K562 (cell line): ENCODE data around the gene PPP1R14C. TPM values are rescaled to one million over a fixed set of nuclear protein-coding genes. Genes with fewer than 3 reads are reported as not detected.

ENCODE experiments used
- ARHGAP35 ChIP-seq: fragments of 450-650 bp; IDR thresholded peaks from 2 replicates; pipeline ENCODE4 v1.6.1; 2018; ENCODE audit not compliant: partially characterized antibody
- CTCF ChIP-seq, 3 experiments: IDR thresholded peaks in 2 of 3; conservative IDR thresholded peaks in 1 of 3; 2 replicates each; pipeline ENCODE4 v1.5.1; 2011 to 2012; ENCODE audit warnings: low read length in 3 of 3, mild to moderate bottlenecking in 3 of 3, control low read depth in 2 of 3, improper control_type of control experiment in 1 of 3, inconsistent platforms in 1 of 3, low read depth in 1 of 3, mixed read lengths in 1 of 3, moderate library complexity in 1 of 3; ENCODE audit not compliant: insufficient read depth in 2 of 3
- GMEB1 ChIP-seq: fragments of 250-450 bp; sonication (Bioruptor Pico); IDR thresholded peaks from 2 replicates; pipeline ENCODE4 v1.4.0; 2020; ENCODE audit warnings: mild to moderate bottlenecking
- GTF2A2 ChIP-seq: IDR thresholded peaks from 2 replicates; pipeline ENCODE4 v1.6.1; 2016; ENCODE audit warnings: mild to moderate bottlenecking, missing genetic modification characterization, missing compliant biosample characterization
- SNAPC5 ChIP-seq: fragments of 250-450 bp; sonication (Bioruptor Pico); IDR thresholded peaks from 2 replicates; pipeline ENCODE4 v1.8.0; 2021; ENCODE audit warnings: moderate library complexity, mild to moderate bottlenecking, inconsistent platforms
- TEAD2 ChIP-seq: fragments of 450-650 bp; IDR thresholded peaks from 2 replicates; pipeline ENCODE4 v1.6.1; 2016; ENCODE audit warnings: missing genetic modification characterization, control low read depth, missing compliant biosample characterization
- U2AF2 ChIP-seq: fragments of 200-400 bp; formaldehyde crosslinking; optimal IDR thresholded peaks from 2 replicates; pipeline ENCODE3; 2017; ENCODE audit warnings: low read depth, mild to moderate bottlenecking, low read length
- ZNF311 ChIP-seq: fragments of 250-450 bp; sonication (Bioruptor Pico); IDR thresholded peaks from 2 replicates; pipeline ENCODE4 v1.4.0; 2020; ENCODE audit warnings: mild to moderate bottlenecking, moderate library complexity
- ZNF316 ChIP-seq: fragments of 450-650 bp; IDR thresholded peaks from 2 replicates; pipeline ENCODE4 v1.6.1; 2016
- ZNF398 ChIP-seq: fragments of 250-450 bp; sonication (Bioruptor Pico); IDR thresholded peaks from 2 replicates; pipeline ENCODE4 v1.8.0; 2021; ENCODE audit warnings: moderate library complexity, mild to moderate bottlenecking, inconsistent platforms
- ZNF407 ChIP-seq: fragments of 450-650 bp; IDR thresholded peaks from 2 replicates; pipeline ENCODE4 v1.6.1; 2016; ENCODE audit warnings: low read depth
- polyA plus RNA-seq, 8 experiments: library from polyadenylated mRNA; depleted of rRNA in 4 of 8; stranded (reverse) in 5 of 8; unstranded in 3 of 8; fragments of >200 nt; fragmentation: Nextera tagmentation in 2 of 8; fragmentation: Illumina TruSeq in 1 of 8; extraction: Ambion mirVana in 2 of 8; extraction: Trizol in 1 of 8; gene quantifications; 2 replicates each; pipeline versions ENCODE4 v1.2.1 to v1.2.3, GENCODE V29; 2011 to 2014; ENCODE audit warnings: inconsistent platforms in 1 of 8, missing spikeins in 1 of 8
- total RNA-seq, 7 experiments: library from RNA; depleted of rRNA in 6 of 7; stranded (reverse); fragments of >200 nt in 6 of 7; fragmentation: Illumina TruSeq in 2 of 7; extraction: Trizol in 2 of 7; gene quantifications; 2 replicates each; pipeline versions ENCODE4 v1.2.1 to v1.2.3, GENCODE V29; 2011 to 2021; ENCODE audit warnings: low replicate concordance in 1 of 7

PPP1R14C gene
- total and polyA plus RNA-seq, 9 of the 15 experiments (the other 6 are each of a cell fraction or from before 2014, with no cell fraction given) = 4.5 to 16.6 (median 11.9) TPM

- TF ChIP-seq ZNF398 (CRISPR knock-in tag) (no peak), ZNF311 (CRISPR knock-in tag) (no peak), GTF2A2 (tag) (0 out of 2 replicates have a peak, but pooled peaks have one; percentile 17), GMEB1 (no peak), ZNF407 (no peak), ZNF316 (no peak), SNAPC5 (no peak), U2AF2 (no peak), ARHGAP35 (no peak), CTCF (IDR thresholded peaks at IDR 0.05 in 2 of 3, conservative IDR thresholded peaks at IDR 0.05 in 1 of 3; ENCODE audit: insufficient read depth in 2 of 3, low read depth in 1 of 3, low read length in 3 of 3) (no peak), TEAD2 (tag) (no peak)
Measured at GRCh38 chr6:150150458-150150820, 7.6 kb downstream of the PPP1R14C start (continued).
